HepG2 (cell line): ENCODE data around the gene SLC35A3. TPM values are rescaled to one million over a fixed set of nuclear protein-coding genes. Genes with fewer than 3 reads are reported as not detected.
A peak's percentile ranks its signal among the peaks of the same experiment; 100 is the strongest.

Source experiments
- ATAC-seq: fragments of 200-7000 bp; cut with Tn5 transposase; 3 replicates; pipeline ENCODE4 v1.9.1; 2020; ENCODE audit warnings: mild to moderate bottlenecking, moderate library complexity
- BruUV-seq: library from RNA; stranded (reverse); fragments of 400-500 nt; replicated peaks from 2 replicates; lab custom pipeline; 2021; lab: Mats Ljungman, UMichigan
- CTCF ChIA-PET: fragments of 300-600 bp; formaldehyde crosslinking; extraction: SDS; loops from one replicate; lab custom pipeline; 2021; ENCODE audit warnings: low total read pairs, inconsistent platforms, low intra/inter-chr PET ratio; lab: Yijun Ruan, JAX
- POLR2A ChIA-PET: fragments of 350-600 bp; sonication (Branson Sonifier 250); formaldehyde crosslinking; loops from one replicate; lab custom pipeline; 2020; ENCODE audit warnings: antibody characterized with exemption, inconsistent platforms; lab: Yijun Ruan, JAX
- DNase-seq: peaks from one replicate; pipeline ENCODE4 v3.0.0-alpha.2; 2015; ENCODE audit warnings: low spot score
- FAIRE-seq: peaks from 3 replicates; lab custom pipeline; 2011; peaks lifted over from hg19 to GRCh38; lab: Jason Lieb, UNC
- H2AFZ ChIP-seq: one replicate; pipeline ENCODE4 v1.6.1; 2011; ENCODE audit warnings: low read length, inconsistent platforms
- H3K27ac ChIP-seq: fragments of 300-600 bp; 3 replicates; pipeline ENCODE4 v1.8.0; 2011; ENCODE audit warnings: mixed run types, mild to moderate bottlenecking, mixed read lengths, low read length, inconsistent platforms; ENCODE audit not compliant: insufficient read depth; ENCODE audit errors: extremely low read length
- H3K27me3 ChIP-seq, 2 experiments: fragments of 200-600 bp in 1 of 2; 2 replicates in 1 of 2; 3 replicates in 1 of 2; pipeline versions ENCODE4 v1.6.0 to v1.8.0; 2011; ENCODE audit warnings: low read length in 2 of 2, mild to moderate bottlenecking in 2 of 2, moderate library complexity in 2 of 2, inconsistent platforms in 1 of 2; ENCODE audit not compliant: insufficient read depth in 2 of 2, control insufficient read depth in 1 of 2
- H3K36me3 ChIP-seq, 2 experiments: fragments of 200-600 bp in 1 of 2; replicated peaks in 1 of 2; 2 replicates in 1 of 2; 3 replicates in 1 of 2; pipeline versions ENCODE4 v1.5.1 to v1.8.0; 2011; ENCODE audit warnings: low read length in 2 of 2, inconsistent platforms in 1 of 2; ENCODE audit not compliant: insufficient read depth in 2 of 2, control insufficient read depth in 1 of 2
- H3K4me1 ChIP-seq: 2 replicates; pipeline ENCODE4 v1.5.1; 2012; ENCODE audit warnings: low read length, inconsistent platforms; ENCODE audit not compliant: insufficient read depth
- H3K4me2 ChIP-seq: 2 replicates; pipeline ENCODE4 v1.6.0; 2011; ENCODE audit warnings: low read depth, low read length, inconsistent platforms
- H3K4me3 ChIP-seq, 3 experiments: fragments of 200-600 bp in 1 of 3; sonication (generic), shearing (Covaris generic) in 1 of 3; replicated peaks in 1 of 3; 2 replicates each; pipeline ENCODE4 v1.5.1; 2011 to 2016; ENCODE audit warnings: low read length in 3 of 3, inconsistent platforms in 2 of 3, low read depth in 2 of 3, mild to moderate bottlenecking in 2 of 3, control low read depth in 1 of 3, mixed read lengths in 1 of 3; ENCODE audit not compliant: insufficient read depth in 1 of 3
- H3K79me2 ChIP-seq: one replicate; pipeline ENCODE4 v1.6.1; 2011; ENCODE audit warnings: low read length, inconsistent platforms; ENCODE audit not compliant: insufficient read depth
- H3K9ac ChIP-seq: 2 replicates; pipeline ENCODE4 v1.6.0; 2011; ENCODE audit warnings: mild to moderate bottlenecking, low read depth, low read length, inconsistent platforms; ENCODE audit not compliant: insufficient read depth
- H3K9me3 ChIP-seq: 2 replicates; pipeline ENCODE4 v1.5.1; 2012; ENCODE audit warnings: mild to moderate bottlenecking, low read length
- H4K20me1 ChIP-seq: 2 replicates; pipeline ENCODE4 v1.6.0; 2011; ENCODE audit warnings: inconsistent platforms, mild to moderate bottlenecking, low read length, moderate library complexity; ENCODE audit not compliant: insufficient read depth
- KLF12 ChIP-seq: sonication (generic); formaldehyde crosslinking; IDR thresholded peaks from 2 replicates; pipeline ENCODE4 v1.4.0; 2020; ENCODE audit warnings: missing genetic modification reagents, borderline replicate concordance
- ZNF235 ChIP-seq: sonication (generic); formaldehyde crosslinking; IDR thresholded peaks from 2 replicates; pipeline ENCODE4 v1.8.1; 2023; ENCODE audit warnings: mild to moderate bottlenecking, missing genetic modification reagents, borderline replicate concordance
- ZNF557 ChIP-seq: sonication (generic); formaldehyde crosslinking; IDR thresholded peaks from 2 replicates; pipeline ENCODE4 v1.4.0; 2020; ENCODE audit warnings: missing genetic modification reagents
- ZNF644 ChIP-seq: IDR thresholded peaks from 2 replicates; pipeline ENCODE4 v1.6.1; 2016; ENCODE audit warnings: low read depth
- WGBS: methylation state at CpG from one replicate; pipeline ENCODE4 v1.1.6; 2017; ENCODE audit warnings: low lambda C conversion rate; 5-methylcytosine and 5-hydroxymethylcytosine counted together
- in situ Hi-C: cut with HindIII; loops from 2 replicates; pipeline ENCODE4 v1.10.0; 2017; ENCODE audit warnings: low pct_unique_long_range_greater_than_20kb; ENCODE audit not compliant: extremely low pct_ligation_motif_present
- intact Hi-C: fragments of 100-400 bp; cut with micrococcal nuclease; formaldehyde crosslinking; loops from one replicate; pipeline ENCODE4 v1.10.0; 2022; ENCODE audit not compliant: unreplicated experiment
- polyA plus RNA-seq, 8 experiments: library from polyadenylated mRNA; depleted of rRNA in 3 of 8; stranded (reverse) in 7 of 8; unstranded in 1 of 8; fragments of >200 nt; fragmentation: Illumina TruSeq in 4 of 8; extraction: Trizol in 4 of 8; gene quantifications; 2 replicates each; pipeline versions ENCODE4 v1.2.1 to v1.2.3, GENCODE V29; 2011 to 2016; ENCODE audit warnings: low read depth in 4 of 8, missing spikeins in 1 of 8, mixed read lengths in 1 of 8; ENCODE audit not compliant: insufficient read depth in 1 of 8
- total RNA-seq, 5 experiments: library from RNA; depleted of rRNA; stranded (reverse); fragments of >200 nt; fragmentation: Illumina TruSeq; extraction: Trizol; gene quantifications; 2 replicates each; pipeline ENCODE4 v1.2.3, GENCODE V29; 2016; ENCODE audit warnings: low read depth in 1 of 5
- TF ChIP-seq, protein P1 (sequence below), 2 experiments: sonication (generic) in 1 of 2; formaldehyde crosslinking in 1 of 2; IDR thresholded peaks; 2 replicates each; pipeline versions ENCODE4 v1.5.1 to v1.6.1; 2011 to 2020; ENCODE audit warnings: borderline replicate concordance in 1 of 2, low read depth in 1 of 2, low read length in 1 of 2, mild to moderate bottlenecking in 1 of 2, missing genetic modification reagents in 1 of 2, moderate library complexity in 1 of 2

The SLC35A3 gene
- total and polyA plus RNA-seq, 2 of the 13 experiments (the other 11 are each of a cell fraction or from before 2014, with no cell fraction given): 11.2 to 24.9 TPM

DNA sequence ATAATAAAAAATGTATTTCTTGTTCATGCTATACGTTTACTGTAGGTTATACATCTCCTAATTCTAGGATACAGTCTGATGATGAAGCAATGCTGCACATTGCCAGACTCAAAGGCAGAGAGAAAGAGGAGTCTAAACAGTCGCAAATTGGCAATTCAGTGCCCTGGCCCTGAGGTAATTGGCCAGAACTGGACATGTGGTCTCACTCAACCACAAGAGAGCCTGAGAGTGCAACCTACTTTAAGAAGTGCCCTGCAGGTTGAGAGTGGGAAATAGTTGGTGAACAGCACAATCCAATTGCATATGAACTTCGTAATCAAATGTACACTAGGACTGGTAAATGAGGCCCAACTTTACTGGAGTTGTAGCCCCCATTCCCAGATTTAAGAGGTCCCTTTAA, 5.0 kb upstream of the SLC35A3 start:
- Histone ChIP-seq H3K36me3 (no peaks in the 10 kb centered on the region), H4K20me1 (no peaks in the 10 kb centered on the region), H3K4me1 (peaks cover 8% of the 10 kb centered on the region; the same call in 1 of the 2 replicates), H3K9me3 (no peaks in the 10 kb centered on the region), H3K27ac (no peak overlapping the region), H2AFZ (no peak overlapping the region), H3K79me2 (no peaks in the 10 kb centered on the region), H3K4me2 (peak overlapping the region; percentile 23; the same call in 1 of the 2 replicates), H3K27me3 (no peaks in the 10 kb centered on the region), H3K9ac (no peak overlapping the region), H3K4me3 (no peak overlapping the region)
- no peak for TF ChIP-seq KLF12 (CRISPR knock-in tag)
- TF ChIP-seq ZNF557 (CRISPR knock-in tag): no peak
- TF ChIP-seq ZNF235 (CRISPR knock-in tag): no peak
- TF ChIP-seq, protein P1, sequence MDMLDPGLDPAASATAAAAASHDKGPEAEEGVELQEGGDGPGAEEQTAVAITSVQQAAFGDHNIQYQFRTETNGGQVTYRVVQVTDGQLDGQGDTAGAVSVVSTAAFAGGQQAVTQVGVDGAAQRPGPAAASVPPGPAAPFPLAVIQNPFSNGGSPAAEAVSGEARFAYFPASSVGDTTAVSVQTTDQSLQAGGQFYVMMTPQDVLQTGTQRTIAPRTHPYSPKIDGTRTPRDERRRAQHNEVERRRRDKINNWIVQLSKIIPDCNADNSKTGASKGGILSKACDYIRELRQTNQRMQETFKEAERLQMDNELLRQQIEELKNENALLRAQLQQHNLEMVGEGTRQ (IDR thresholded peaks at IDR 0.05; ENCODE audit: low read depth, low read length): no peak
- TF ChIP-seq, protein P1 (CRISPR knock-in tag; IDR thresholded peaks at IDR 0.05; ENCODE audit: borderline replicate concordance): peak; percentile 17; the same call in 1 of the 2 replicates
- TF ChIP-seq ZNF644 (CRISPR knock-in tag): no peak
- ATAC-seq: no peak
- FAIRE-seq: no peak
- in situ Hi-C loops: no loop called here
- no TSS peak for BruUV-seq
- 23% methylated on average over 3 of the region's 3 CpGs for WGBS
- CTCF ChIA-PET: no interaction called here
- DNase-seq: peak; percentile 7
- intact Hi-C loops: loop anchor here (10.0 kb wide), 1 partner anchor 170 kb away; the partner anchor contains the start of genes SASS6 and TRMT13
- POLR2A ChIA-PET: no interaction called here
